ENCODE measurements around the gene CPED1. TPM values are rescaled to one million over a fixed set of nuclear protein-coding genes. Genes with fewer than 3 reads are reported as not detected.

Gene CPED1
- total and polyA plus RNA-seq, 10 of the 15 experiments (the other 5 are each of a cell fraction or from before 2014, with no cell fraction given): 0.01 to 0.77 (median 0.10) TPM; not detected in 1

DNA sequence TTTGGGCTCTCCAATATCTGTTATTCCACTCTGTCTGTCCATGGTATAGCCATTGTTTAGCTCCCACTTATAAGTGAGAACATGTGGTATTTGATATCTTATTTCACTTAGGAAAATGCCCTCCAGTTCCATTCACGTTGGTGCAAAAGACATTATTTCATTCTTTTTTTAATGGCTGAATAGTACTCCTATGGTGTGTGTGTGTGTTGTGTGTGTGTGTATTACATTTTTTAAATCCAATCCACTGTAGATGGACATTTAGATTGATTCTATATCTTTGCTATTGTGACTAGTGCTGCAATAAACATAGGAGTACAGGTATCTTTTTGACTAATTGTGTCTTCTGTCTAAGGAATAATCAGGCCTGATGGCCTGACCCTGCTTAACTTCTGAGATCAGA, 7.4 kb upstream of the CPED1 start:
- Histone ChIP-seq H4K20me1 (ENCODE audit: control insufficient read depth, insufficient read depth) (no peaks in the 10 kb centered on the region), H3K36me3 (ENCODE audit: control insufficient read depth in 2 of 2, insufficient read depth in 2 of 2, low read length in 1 of 2) (no peaks in the 10 kb centered on the region), H3K4me1 (ENCODE audit: control insufficient read depth, insufficient read depth, low read length) (no peaks in the 10 kb centered on the region), H3K79me2 (ENCODE audit: control insufficient read depth, insufficient read depth, low read length) (no peaks in the 10 kb centered on the region), H3K9ac (ENCODE audit: control insufficient read depth, insufficient read depth, low read length) (no peak overlapping the region), H3K27ac (ENCODE audit: control insufficient read depth, insufficient read depth) (no peak overlapping the region), H3K4me3 (no peak overlapping the region), H3K27me3 (replicated peaks in 1 of 2; ENCODE audit: control insufficient read depth in 2 of 2, insufficient read depth in 2 of 2, low read length in 1 of 2) (no peaks in the 10 kb centered on the region), H2AFZ (ENCODE audit: control insufficient read depth, low read depth, low read length) (no peak overlapping the region), H3K9me3 (replicated peaks; ENCODE audit: control insufficient read depth, insufficient read depth, low read length) (no peaks in the 10 kb centered on the region), H3K4me2 (ENCODE audit: control insufficient read depth, insufficient read depth) (no peak overlapping the region)
- TF ChIP-seq GATAD2B (conservative IDR thresholded peaks at IDR 0.05; ENCODE audit: low read depth): no peak
- TF ChIP-seq, protein P1, sequence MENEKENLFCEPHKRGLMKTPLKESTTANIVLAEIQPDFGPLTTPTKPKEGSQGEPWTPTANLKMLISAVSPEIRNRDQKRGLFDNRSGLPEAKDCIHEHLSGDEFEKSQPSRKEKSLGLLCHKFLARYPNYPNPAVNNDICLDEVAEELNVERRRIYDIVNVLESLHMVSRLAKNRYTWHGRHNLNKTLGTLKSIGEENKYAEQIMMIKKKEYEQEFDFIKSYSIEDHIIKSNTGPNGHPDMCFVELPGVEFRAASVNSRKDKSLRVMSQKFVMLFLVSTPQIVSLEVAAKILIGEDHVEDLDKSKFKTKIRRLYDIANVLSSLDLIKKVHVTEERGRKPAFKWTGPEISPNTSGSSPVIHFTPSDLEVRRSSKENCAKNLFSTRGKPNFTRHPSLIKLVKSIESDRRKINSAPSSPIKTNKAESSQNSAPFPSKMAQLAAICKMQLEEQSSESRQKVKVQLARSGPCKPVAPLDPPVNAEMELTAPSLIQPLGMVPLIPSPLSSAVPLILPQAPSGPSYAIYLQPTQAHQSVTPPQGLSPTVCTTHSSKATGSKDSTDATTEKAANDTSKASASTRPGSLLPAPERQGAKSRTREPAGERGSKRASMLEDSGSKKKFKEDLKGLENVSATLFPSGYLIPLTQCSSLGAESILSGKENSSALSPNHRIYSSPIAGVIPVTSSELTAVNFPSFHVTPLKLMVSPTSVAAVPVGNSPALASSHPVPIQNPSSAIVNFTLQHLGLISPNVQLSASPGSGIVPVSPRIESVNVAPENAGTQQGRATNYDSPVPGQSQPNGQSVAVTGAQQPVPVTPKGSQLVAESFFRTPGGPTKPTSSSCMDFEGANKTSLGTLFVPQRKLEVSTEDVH (IDR thresholded peaks at IDR 0.05; ENCODE audit: low read depth, partially characterized antibody): no peak
- no peak for TF ChIP-seq MXI1 (IDR thresholded peaks at IDR 0.05; ENCODE audit: low read depth, low read length)
- TF ChIP-seq ETV6 (conservative IDR thresholded peaks at IDR 0.05 in 1 of 2, IDR thresholded peaks at IDR 0.05 in 1 of 2; ENCODE audit: borderline replicate concordance in 1 of 2, low read depth in 1 of 2): no peak
- TF ChIP-seq ZNF274 (IDR thresholded peaks at IDR 0.05; ENCODE audit: insufficient read depth, insufficient read length): no peak
- TF ChIP-seq MEF2B (IDR thresholded peaks at IDR 0.05; ENCODE audit: partially characterized antibody, poor library complexity, severe bottlenecking): no peak
- TF ChIP-seq YY1 (IDR thresholded peaks at IDR 0.05; ENCODE audit: low read depth, low read length): no peak
- TF ChIP-seq TCF12 (IDR thresholded peaks at IDR 0.05; ENCODE audit: low read depth, low read length): no peak
- intact Hi-C loops (cut with micrococcal nuclease; ENCODE audit: unreplicated experiment): loop anchor here (10.0 kb wide), 1 partner anchor 1014 kb away; no protein-coding TSS in a partner anchor
- in situ Hi-C loops (cut with MboI): no loop called here
- RAD21 ChIA-PET (ENCODE audit: unreplicated experiment): interaction anchor here (0.9 to 1.1 kb wide), 2 partner anchors 101 to 127 kb away, joined by 3 read pairs; no protein-coding TSS in a partner anchor
- no TSS peak for BruUV-seq (replicated peaks)
- POLR2A ChIA-PET: no interaction called here
- SMC1A ChIA-PET (ENCODE audit: uncharacterized antibody, unreplicated experiment): interaction anchor here (0.9 to 1.0 kb wide), 2 partner anchors 24 to 126 kb away, joined by 3 read pairs; no protein-coding TSS in a partner anchor
- DNase-seq (ENCODE audit: low read depth, low spot score) (no peak), FAIRE-seq (no peak), ATAC-seq (no peak)
- CTCF ChIA-PET: interaction anchor here (0.9 to 3.1 kb wide), 3 partner anchors 9 to 189 kb away, joined by 4 to 10 read pairs (median 7); no protein-coding TSS in a partner anchor
- 77% methylated on average over 1 of the region's 1 CpG for WGBS (ENCODE audit: insufficient coverage, insufficient replicate concordance, low lambda C conversion rate, missing lambda C conversion rate)
